Measurements from ENCODE around the gene MAP3K13. TPM values are rescaled to one million over a fixed set of nuclear protein-coding genes. Genes with fewer than 3 reads are reported as not detected.
A peak's percentile ranks its signal among the peaks of the same experiment; 100 is the strongest.

The MAP3K13 gene
- total and polyA plus RNA-seq, 2 of the 13 experiments (the other 11 are each of a cell fraction or from before 2014, with no cell fraction given) = 24.2 to 26.5 TPM

GRCh38 chr3:185498503-185499396 is 135.8 kb downstream of the MAP3K13 start, which contains the start of gene TMEM41A (continued):
- no peak for TF ChIP-seq SP1 (IDR thresholded peaks at IDR 0.05)
- TF ChIP-seq SP1 (CRISPR knock-in tag; IDR thresholded peaks at IDR 0.05) = peak; percentile 99
- no peak for TF ChIP-seq TRAFD1 (CRISPR knock-in tag; IDR thresholded peaks at IDR 0.05; ENCODE audit: borderline replicate concordance)
- TF ChIP-seq ZNF142 (CRISPR knock-in tag; IDR thresholded peaks at IDR 0.05) = peak; percentile 79
- TF ChIP-seq KAT8 (CRISPR knock-in tag; IDR thresholded peaks at IDR 0.05) = peak; percentile 95
- TF ChIP-seq JUNB (CRISPR knock-in tag; IDR thresholded peaks at IDR 0.05; ENCODE audit: borderline replicate concordance) = no peak
- TF ChIP-seq ZNF788 (CRISPR knock-in tag; IDR thresholded peaks at IDR 0.05; ENCODE audit: borderline replicate concordance) = peak; percentile 96; the same call in 1 of the 2 replicates
- TF ChIP-seq ZNF280B (CRISPR knock-in tag; IDR thresholded peaks at IDR 0.05; ENCODE audit: borderline replicate concordance) = peak; percentile 91
- no peak for TF ChIP-seq NAIF1 (CRISPR knock-in tag; IDR thresholded peaks at IDR 0.05; ENCODE audit: borderline replicate concordance)
- TF ChIP-seq ZNF7 (CRISPR knock-in tag; IDR thresholded peaks at IDR 0.05) = no peak; the same call in 1 of the 2 replicates
- TF ChIP-seq ZKSCAN1 (IDR thresholded peaks at IDR 0.05; ENCODE audit: low read length) = no peak
- no peak; the same call in 1 of the 2 replicates for TF ChIP-seq ZBTB43 (CRISPR knock-in tag; conservative IDR thresholded peaks at IDR 0.05)
- peak; percentile 73; the same call in 1 of the 2 replicates for TF ChIP-seq ZNF234 (CRISPR knock-in tag; conservative IDR thresholded peaks at IDR 0.05)
- TF ChIP-seq ZBTB34 (CRISPR knock-in tag; IDR thresholded peaks at IDR 0.05) = no peak; the same call in 1 of the 2 replicates
- TF ChIP-seq ZNF816 (CRISPR knock-in tag; IDR thresholded peaks at IDR 0.05; ENCODE audit: borderline replicate concordance) = peak; percentile 76; the same call in 1 of the 2 replicates
- peak; percentile 74; the same call in 1 of the 2 replicates for TF ChIP-seq ZNF672 (CRISPR knock-in tag; IDR thresholded peaks at IDR 0.05)

Measured in HepG2 (cell line).